Panc1 (cell line): ENCODE data around the gene RCOR3. TPM values are rescaled to one million over a fixed set of nuclear protein-coding genes. Genes with fewer than 3 reads are reported as not detected.

Source experiments
- ATAC-seq: fragments of 200-7000 bp; cut with Tn5 transposase; 2 replicates; pipeline ENCODE4 v1.9.1; 2020; ENCODE audit warnings: mild to moderate bottlenecking, moderate library complexity
- BruUV-seq: library from RNA; stranded (reverse); fragments of 400-500 nt; replicated peaks from 2 replicates; lab custom pipeline; 2021; lab: Mats Ljungman, UMichigan
- CTCF ChIA-PET: fragments of 300-600 bp; sonication (Branson Sonifier 250); formaldehyde crosslinking; loops from one replicate; lab custom pipeline; 2022; ENCODE audit warnings: antibody characterized with exemption; lab: Charles Lee
- POLR2A ChIA-PET: fragments of 300-600 bp; sonication (Branson Sonifier 250); formaldehyde crosslinking; loops from one replicate; lab custom pipeline; 2022; ENCODE audit warnings: antibody characterized with exemption; lab: Charles Lee
- DNase-seq: peaks from one replicate; pipeline ENCODE4 v3.0.0-alpha.2; 2010; ENCODE audit warnings: low read depth, low spot score
- H3K27ac ChIP-seq: 2 replicates; pipeline ENCODE4 v1.5.1; 2011; ENCODE audit warnings: mild to moderate bottlenecking, low read length, inconsistent platforms
- H3K27me3 ChIP-seq: fragments of 200-500 bp; sonication (Bioruptor generic); 2 replicates; pipeline ENCODE4 v1.6.0; 2014; ENCODE audit warnings: low read length, inconsistent platforms; ENCODE audit not compliant: control insufficient read depth, insufficient read depth
- H3K36me3 ChIP-seq: fragments of 200-500 bp; sonication (Bioruptor generic); 2 replicates; pipeline ENCODE4 v1.5.1; 2014; ENCODE audit warnings: inconsistent platforms, mild to moderate bottlenecking, low read length, moderate library complexity; ENCODE audit not compliant: control insufficient read depth, insufficient read depth
- H3K4me1 ChIP-seq: 2 replicates; pipeline ENCODE4 v1.5.1; 2011; ENCODE audit warnings: inconsistent platforms, mild to moderate bottlenecking, low read length, moderate library complexity; ENCODE audit not compliant: control insufficient read depth, insufficient read depth
- H3K4me3 ChIP-seq, 2 experiments: 2 replicates each; pipeline ENCODE4 v1.5.1; 2011 to 2012; ENCODE audit warnings: low read depth in 2 of 2, low read length in 2 of 2, mild to moderate bottlenecking in 2 of 2, inconsistent platforms in 1 of 2, moderate library complexity in 1 of 2
- H3K9me3 ChIP-seq: fragments of 200-500 bp; sonication (Bioruptor generic); 2 replicates; pipeline ENCODE4 v1.5.1; 2014; ENCODE audit warnings: low read depth, mild to moderate bottlenecking, inconsistent platforms, low read length, moderate library complexity; ENCODE audit not compliant: control insufficient read depth, insufficient read depth
- POLR2AphosphoS5 ChIP-seq: IDR thresholded peaks from 2 replicates; pipeline ENCODE4 v1.6.1; 2012; ENCODE audit warnings: mild to moderate bottlenecking, low read depth, low read length, moderate library complexity
- SIN3A ChIP-seq: IDR thresholded peaks from 2 replicates; pipeline ENCODE4 v1.6.1; 2012; ENCODE audit warnings: low read depth, mild to moderate bottlenecking, low read length, moderate library complexity, borderline replicate concordance; ENCODE audit not compliant: insufficient read depth
- TCF7L2 ChIP-seq: IDR thresholded peaks from 2 replicates; pipeline ENCODE4 v1.6.1; 2011; ENCODE audit warnings: mild to moderate bottlenecking, low read depth, low read length, inconsistent platforms
- in situ Hi-C: cut with HindIII; loops from 2 replicates; pipeline ENCODE4 v1.10.0; 2016; ENCODE audit warnings: low sequenced_read_pairs, low pct_unique_long_range_greater_than_20kb
- intact Hi-C: fragments of 100-400 bp; cut with micrococcal nuclease; formaldehyde crosslinking; loops from one replicate; pipeline ENCODE4 v1.10.0; 2022; ENCODE audit not compliant: unreplicated experiment
- total RNA-seq: library from RNA; stranded (reverse); gene quantifications from one replicate; pipeline ENCODE4 v1.2.1, GENCODE V29; 2021; ENCODE audit not compliant: unreplicated experiment
- TF ChIP-seq, protein P1 (sequence below), 2 experiments: IDR thresholded peaks; 2 replicates each; pipeline ENCODE4 v1.6.1; 2011 to 2012; ENCODE audit warnings: low read depth in 2 of 2, control low read depth in 1 of 2, low read length in 1 of 2, mild to moderate bottlenecking in 1 of 2, moderate library complexity in 1 of 2; ENCODE audit not compliant: insufficient read depth in 1 of 2
- TF ChIP-seq, protein P2 (sequence below): fragments of 450-650 bp; IDR thresholded peaks from 2 replicates; pipeline ENCODE4 v1.5.1; 2017; ENCODE audit warnings: mild to moderate bottlenecking

Gene RCOR3
- total RNA-seq, 1 experiment from 2014 or later: 40.4 TPM

DNA sequence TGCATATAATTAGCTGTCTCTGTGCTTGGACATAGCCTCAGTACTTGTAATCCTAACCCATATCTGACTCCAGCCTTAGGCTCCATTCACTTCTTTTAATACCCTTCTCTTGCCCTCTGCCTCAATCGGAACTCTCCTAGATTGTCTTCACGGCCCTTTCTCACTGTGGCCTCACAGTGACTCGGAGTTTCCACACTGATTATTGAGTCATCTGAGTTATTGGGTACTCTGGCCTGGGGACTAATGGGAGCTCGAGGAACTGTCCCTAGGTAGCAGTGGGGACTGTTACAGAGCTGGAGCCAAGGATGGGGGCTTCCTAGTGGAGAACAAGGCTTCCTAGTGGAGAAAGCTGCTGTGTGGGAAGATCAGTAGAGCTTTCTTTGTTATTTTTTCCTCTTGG lies 84.4 kb downstream of the RCOR3 start:
- Histone ChIP-seq H3K9me3 (no peaks in the 10 kb centered on the region), H3K4me1 (no peaks in the 10 kb centered on the region), H3K4me3 (no peak overlapping the region), H3K36me3 (no peaks in the 10 kb centered on the region), H3K27me3 (no peaks in the 10 kb centered on the region), H3K27ac (no peak overlapping the region)
- DNase-seq (no peak), ATAC-seq (no peak)
- ChIA-PET CTCF (no interaction called here), POLR2A (no interaction called here)
- in situ Hi-C loops (no loop called here), intact Hi-C loops (no loop called here)
- TF ChIP-seq POLR2AphosphoS5 (no peak), TCF7L2 (no peak), SIN3A (no peak)
- TF ChIP-seq, protein P1, sequence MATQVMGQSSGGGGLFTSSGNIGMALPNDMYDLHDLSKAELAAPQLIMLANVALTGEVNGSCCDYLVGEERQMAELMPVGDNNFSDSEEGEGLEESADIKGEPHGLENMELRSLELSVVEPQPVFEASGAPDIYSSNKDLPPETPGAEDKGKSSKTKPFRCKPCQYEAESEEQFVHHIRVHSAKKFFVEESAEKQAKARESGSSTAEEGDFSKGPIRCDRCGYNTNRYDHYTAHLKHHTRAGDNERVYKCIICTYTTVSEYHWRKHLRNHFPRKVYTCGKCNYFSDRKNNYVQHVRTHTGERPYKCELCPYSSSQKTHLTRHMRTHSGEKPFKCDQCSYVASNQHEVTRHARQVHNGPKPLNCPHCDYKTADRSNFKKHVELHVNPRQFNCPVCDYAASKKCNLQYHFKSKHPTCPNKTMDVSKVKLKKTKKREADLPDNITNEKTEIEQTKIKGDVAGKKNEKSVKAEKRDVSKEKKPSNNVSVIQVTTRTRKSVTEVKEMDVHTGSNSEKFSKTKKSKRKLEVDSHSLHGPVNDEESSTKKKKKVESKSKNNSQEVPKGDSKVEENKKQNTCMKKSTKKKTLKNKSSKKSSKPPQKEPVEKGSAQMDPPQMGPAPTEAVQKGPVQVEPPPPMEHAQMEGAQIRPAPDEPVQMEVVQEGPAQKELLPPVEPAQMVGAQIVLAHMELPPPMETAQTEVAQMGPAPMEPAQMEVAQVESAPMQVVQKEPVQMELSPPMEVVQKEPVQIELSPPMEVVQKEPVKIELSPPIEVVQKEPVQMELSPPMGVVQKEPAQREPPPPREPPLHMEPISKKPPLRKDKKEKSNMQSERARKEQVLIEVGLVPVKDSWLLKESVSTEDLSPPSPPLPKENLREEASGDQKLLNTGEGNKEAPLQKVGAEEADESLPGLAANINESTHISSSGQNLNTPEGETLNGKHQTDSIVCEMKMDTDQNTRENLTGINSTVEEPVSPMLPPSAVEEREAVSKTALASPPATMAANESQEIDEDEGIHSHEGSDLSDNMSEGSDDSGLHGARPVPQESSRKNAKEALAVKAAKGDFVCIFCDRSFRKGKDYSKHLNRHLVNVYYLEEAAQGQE (IDR thresholded peaks at IDR 0.05; ENCODE audit: insufficient read depth in 1 of 2, low read depth in 2 of 2, low read length in 1 of 2): no peak
- TF ChIP-seq, protein P2, sequence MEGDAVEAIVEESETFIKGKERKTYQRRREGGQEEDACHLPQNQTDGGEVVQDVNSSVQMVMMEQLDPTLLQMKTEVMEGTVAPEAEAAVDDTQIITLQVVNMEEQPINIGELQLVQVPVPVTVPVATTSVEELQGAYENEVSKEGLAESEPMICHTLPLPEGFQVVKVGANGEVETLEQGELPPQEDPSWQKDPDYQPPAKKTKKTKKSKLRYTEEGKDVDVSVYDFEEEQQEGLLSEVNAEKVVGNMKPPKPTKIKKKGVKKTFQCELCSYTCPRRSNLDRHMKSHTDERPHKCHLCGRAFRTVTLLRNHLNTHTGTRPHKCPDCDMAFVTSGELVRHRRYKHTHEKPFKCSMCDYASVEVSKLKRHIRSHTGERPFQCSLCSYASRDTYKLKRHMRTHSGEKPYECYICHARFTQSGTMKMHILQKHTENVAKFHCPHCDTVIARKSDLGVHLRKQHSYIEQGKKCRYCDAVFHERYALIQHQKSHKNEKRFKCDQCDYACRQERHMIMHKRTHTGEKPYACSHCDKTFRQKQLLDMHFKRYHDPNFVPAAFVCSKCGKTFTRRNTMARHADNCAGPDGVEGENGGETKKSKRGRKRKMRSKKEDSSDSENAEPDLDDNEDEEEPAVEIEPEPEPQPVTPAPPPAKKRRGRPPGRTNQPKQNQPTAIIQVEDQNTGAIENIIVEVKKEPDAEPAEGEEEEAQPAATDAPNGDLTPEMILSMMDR: no peak
- BruUV-seq: no TSS peak

DNA sequence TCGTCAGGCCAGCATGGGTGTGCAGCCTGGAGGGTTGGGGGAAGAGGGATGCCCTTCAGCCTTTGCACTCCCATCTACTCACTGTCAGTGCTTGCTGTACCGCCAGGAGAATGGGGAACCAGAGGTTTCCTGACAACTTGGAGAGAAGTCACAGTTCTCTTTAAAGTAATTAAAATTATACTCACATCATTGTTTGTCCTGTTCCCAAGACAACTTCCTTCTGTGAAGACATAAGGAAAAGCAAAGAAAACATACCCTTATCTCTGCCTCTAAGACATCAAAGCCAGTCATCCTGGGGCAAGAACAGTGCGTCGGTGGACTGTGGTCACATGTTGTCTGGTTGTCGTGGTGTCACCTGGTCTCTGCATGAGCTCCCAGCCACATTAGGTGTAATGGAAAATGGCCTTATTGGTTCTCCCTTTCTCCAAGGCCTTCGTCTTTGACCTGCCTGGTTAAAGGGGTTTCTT lies 85.0 kb downstream of the RCOR3 start:
- ATAC-seq (no peak), DNase-seq (no peak)
- Histone ChIP-seq H3K27ac (no peak overlapping the region), H3K4me3 (no peak overlapping the region), H3K9me3 (no peaks in the 10 kb centered on the region), H3K4me1 (no peaks in the 10 kb centered on the region), H3K27me3 (no peaks in the 10 kb centered on the region), H3K36me3 (no peaks in the 10 kb centered on the region)
- in situ Hi-C loops: no loop called here
- ChIA-PET CTCF (no interaction called here), POLR2A (no interaction called here)
- intact Hi-C loops: no loop called here
- BruUV-seq: no TSS peak
- TF ChIP-seq SIN3A: no peak
- TF ChIP-seq, protein P2: no peak
